Gastroesophageal sphincter (tissue), 3 donors: ENCODE results near the gene HPSE2.

Experiments used
- EP300 ChIP-seq: sonication (generic); formaldehyde crosslinking; IDR thresholded peaks from one replicate; pipeline ENCODE4 v1.6.1; 2017; ENCODE audit warnings: antibody characterized with exemption, mild to moderate bottlenecking
- POLR2AphosphoS5 ChIP-seq: sonication (generic); formaldehyde crosslinking; IDR thresholded peaks from one replicate; pipeline ENCODE4 v1.6.1; 2017; ENCODE audit warnings: antibody characterized with exemption
- TF ChIP-seq, protein P1 (sequence below), 4 experiments: fragments of 200-600 bp in 2 of 4; fragments of 450-650 bp in 2 of 4; sonication (generic) in 1 of 4; IDR thresholded peaks; one replicate each; pipeline ENCODE4 v1.5.1; 2017 to 2019; ENCODE audit warnings: antibody characterized with exemption in 4 of 4, mild to moderate bottlenecking in 2 of 4, moderate library complexity in 2 of 4

DNA sequence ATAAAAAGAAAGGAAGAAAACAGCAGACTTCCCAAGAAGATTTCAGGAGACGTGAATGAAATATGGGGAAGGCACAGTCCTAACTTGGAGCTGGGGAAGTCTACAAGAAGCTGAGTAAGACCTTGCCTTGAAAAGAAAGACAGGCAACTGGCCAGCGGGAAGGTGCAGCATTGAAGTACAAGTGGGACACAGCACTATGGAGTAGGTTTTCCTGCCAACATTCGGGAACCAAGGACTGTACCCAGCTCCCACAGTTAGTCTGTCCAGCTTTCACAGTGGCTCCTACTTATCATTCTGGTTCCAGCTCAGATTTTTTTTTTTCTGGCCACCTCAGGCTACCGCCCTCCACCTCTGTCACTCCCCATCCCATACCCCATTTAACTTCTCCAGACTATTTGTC is 798.9 kb downstream of the HPSE2 start:
- TF ChIP-seq, protein P1, sequence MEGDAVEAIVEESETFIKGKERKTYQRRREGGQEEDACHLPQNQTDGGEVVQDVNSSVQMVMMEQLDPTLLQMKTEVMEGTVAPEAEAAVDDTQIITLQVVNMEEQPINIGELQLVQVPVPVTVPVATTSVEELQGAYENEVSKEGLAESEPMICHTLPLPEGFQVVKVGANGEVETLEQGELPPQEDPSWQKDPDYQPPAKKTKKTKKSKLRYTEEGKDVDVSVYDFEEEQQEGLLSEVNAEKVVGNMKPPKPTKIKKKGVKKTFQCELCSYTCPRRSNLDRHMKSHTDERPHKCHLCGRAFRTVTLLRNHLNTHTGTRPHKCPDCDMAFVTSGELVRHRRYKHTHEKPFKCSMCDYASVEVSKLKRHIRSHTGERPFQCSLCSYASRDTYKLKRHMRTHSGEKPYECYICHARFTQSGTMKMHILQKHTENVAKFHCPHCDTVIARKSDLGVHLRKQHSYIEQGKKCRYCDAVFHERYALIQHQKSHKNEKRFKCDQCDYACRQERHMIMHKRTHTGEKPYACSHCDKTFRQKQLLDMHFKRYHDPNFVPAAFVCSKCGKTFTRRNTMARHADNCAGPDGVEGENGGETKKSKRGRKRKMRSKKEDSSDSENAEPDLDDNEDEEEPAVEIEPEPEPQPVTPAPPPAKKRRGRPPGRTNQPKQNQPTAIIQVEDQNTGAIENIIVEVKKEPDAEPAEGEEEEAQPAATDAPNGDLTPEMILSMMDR (IDR thresholded peaks at IDR 0.05) = no peak
- TF ChIP-seq EP300 (no peak), POLR2AphosphoS5 (no peak)
